SK-N-SH (cell line): ENCODE measurements around the gene SYNE2. TPM values are rescaled to one million over a fixed set of nuclear protein-coding genes. Genes with fewer than 3 reads are reported as not detected.

Experiments
- CTCF ChIA-PET: fragments of 300-600, 350-600 bp; formaldehyde crosslinking; extraction: SDS; loops from one replicate; lab custom pipeline; 2021; lab: Yijun Ruan, JAX
- POLR2A ChIA-PET: fragments of 350-600 bp; sonication (Branson Sonifier 250); formaldehyde crosslinking; extraction: SDS; loops from one replicate; lab custom pipeline; 2020; ENCODE audit warnings: antibody characterized with exemption, inconsistent platforms; lab: Yijun Ruan, JAX
- DNase-seq: peaks from one replicate; pipeline ENCODE4 v3.0.0; 2012
- H2AFZ ChIP-seq: fragments of 200-600 bp; sonication (generic); 2 replicates; pipeline ENCODE4 v1.8.1; 2016; ENCODE audit warnings: antibody characterized with exemption, mild to moderate bottlenecking, low read depth
- H3F3A ChIP-seq: fragments of 200-600 bp; sonication (generic); replicated peaks from 2 replicates; pipeline ENCODE3; 2016; ENCODE audit warnings: antibody characterized with exemption, mild to moderate bottlenecking; ENCODE audit not compliant: insufficient read depth
- H3K27ac ChIP-seq, 2 experiments: fragments of 200-500 bp in 1 of 2; fragments of 200-600 bp in 1 of 2; sonication (Bioruptor generic) in 1 of 2; sonication (generic), shearing (Covaris generic) in 1 of 2; 2 replicates each; pipeline versions ENCODE4 v1.5.1 to v1.6.1; 2014 to 2016; ENCODE audit warnings: low read depth in 2 of 2, inconsistent platforms in 1 of 2, low read length in 1 of 2, mild to moderate bottlenecking in 1 of 2, mixed read lengths in 1 of 2
- H3K27me3 ChIP-seq: fragments of 200-600 bp; sonication (generic), shearing (Covaris generic); 2 replicates; pipeline ENCODE4 v1.6.1; 2016; ENCODE audit warnings: mixed run types; ENCODE audit not compliant: insufficient read depth
- H3K36me3 ChIP-seq, 2 experiments: fragments of 200-500 bp in 1 of 2; fragments of 200-600 bp in 1 of 2; sonication (Bioruptor generic) in 1 of 2; sonication (generic) in 1 of 2; replicated peaks in 1 of 2; 2 replicates each; pipeline versions ENCODE3 to v1.5.1; 2014 to 2016; ENCODE audit warnings: low read length in 1 of 2, mild to moderate bottlenecking in 1 of 2; ENCODE audit not compliant: insufficient read depth in 2 of 2, control insufficient read depth in 1 of 2
- H3K4me1 ChIP-seq, 2 experiments: fragments of 200-500 bp in 1 of 2; fragments of 200-600 bp in 1 of 2; sonication (Bioruptor generic) in 1 of 2; sonication (generic), shearing (Covaris generic) in 1 of 2; 2 replicates each; pipeline versions ENCODE4 v1.5.1 to v1.6.1; 2014 to 2016; ENCODE audit warnings: low read depth in 1 of 2, low read length in 1 of 2, mixed run types in 1 of 2; ENCODE audit not compliant: insufficient read depth in 2 of 2, control insufficient read depth in 1 of 2
- H3K4me2 ChIP-seq: fragments of 200-600 bp; sonication (generic), shearing (Covaris generic); 2 replicates; pipeline ENCODE4 v1.6.1; 2017; ENCODE audit warnings: mixed run types
- H3K4me3 ChIP-seq, 2 experiments: fragments of 200-500 bp in 1 of 2; fragments of 200-600 bp in 1 of 2; sonication (Bioruptor generic) in 1 of 2; sonication (generic), shearing (Covaris generic) in 1 of 2; 2 replicates each; pipeline versions ENCODE4 v1.5.1 to v1.8.1; 2014 to 2016; ENCODE audit warnings: low read depth in 2 of 2, inconsistent platforms in 1 of 2, low read length in 1 of 2, mild to moderate bottlenecking in 1 of 2, mixed read lengths in 1 of 2, moderate library complexity in 1 of 2
- H3K79me2 ChIP-seq: fragments of 200-600 bp; sonication (generic); 2 replicates; pipeline ENCODE4 v1.8.1; 2017; ENCODE audit warnings: mild to moderate bottlenecking; ENCODE audit not compliant: insufficient read depth
- H3K9ac ChIP-seq: fragments of 200-600 bp; sonication (generic); 2 replicates; pipeline ENCODE4 v1.6.1; 2017; ENCODE audit warnings: mixed run types
- H3K9me2 ChIP-seq: fragments of 200-600 bp; sonication (generic); 2 replicates; pipeline ENCODE4 v1.6.1; 2017; ENCODE audit warnings: mixed run types
- H3K9me3 ChIP-seq: fragments of 200-600 bp; sonication (generic); 2 replicates; pipeline ENCODE4 v1.6.1; 2017; ENCODE audit warnings: mixed run types, mild to moderate bottlenecking, moderate library complexity
- H4K20me1 ChIP-seq: fragments of 200-600 bp; sonication (generic); 2 replicates; pipeline ENCODE4 v1.6.1; 2017; ENCODE audit warnings: mild to moderate bottlenecking, mixed run types; ENCODE audit not compliant: insufficient read depth
- ELF1 ChIP-seq: IDR thresholded peaks from 2 replicates; pipeline ENCODE4 v1.4.0; 2012
- GABPA ChIP-seq: IDR thresholded peaks from 2 replicates; pipeline ENCODE4 v1.4.0; 2012; ENCODE audit warnings: low read depth, mild to moderate bottlenecking
- GATA2 ChIP-seq: sonication (generic); formaldehyde crosslinking; IDR thresholded peaks from 2 replicates; pipeline ENCODE4 v1.5.0; 2020; ENCODE audit warnings: mild to moderate bottlenecking, missing genetic modification reagents
- JUND ChIP-seq: IDR thresholded peaks from 2 replicates; pipeline ENCODE4 v1.4.0; 2012
- MAX ChIP-seq: IDR thresholded peaks from 2 replicates; pipeline ENCODE4 v1.4.0; 2012; ENCODE audit warnings: low read depth
- MXI1 ChIP-seq: IDR thresholded peaks from 2 replicates; pipeline ENCODE4 v1.6.1; 2012; ENCODE audit warnings: mild to moderate bottlenecking, low read depth, low read length, improper control_type of control experiment
- NFIC ChIP-seq: IDR thresholded peaks from 2 replicates; pipeline ENCODE4 v1.4.0; 2012; ENCODE audit warnings: borderline replicate concordance
- NRF1 ChIP-seq: IDR thresholded peaks from 2 replicates; pipeline ENCODE4 v1.6.1; 2012; ENCODE audit warnings: low read depth, mild to moderate bottlenecking, low read length
- RCOR1 ChIP-seq: fragments of 150-350 bp; IDR thresholded peaks from 2 replicates; pipeline ENCODE4 v1.6.1; 2017; ENCODE audit warnings: antibody characterized with exemption, low read length
- RFX5 ChIP-seq: IDR thresholded peaks from 2 replicates; pipeline ENCODE4 v1.6.1; 2012; ENCODE audit warnings: mild to moderate bottlenecking, improper control_type of control experiment, low read length
- SMC3 ChIP-seq: IDR thresholded peaks from 2 replicates; pipeline ENCODE4 v1.6.1; 2012; ENCODE audit warnings: low read depth, low read length, improper control_type of control experiment
- TAF1 ChIP-seq: IDR thresholded peaks from 2 replicates; pipeline ENCODE4 v1.6.1; 2012; ENCODE audit warnings: low read depth, mild to moderate bottlenecking, low read length, moderate library complexity, borderline replicate concordance
- ZBTB33 ChIP-seq: IDR thresholded peaks from 2 replicates; pipeline ENCODE4 v1.4.0; 2012; ENCODE audit warnings: low read depth, borderline replicate concordance
- WGBS: methylation state at CpG from one replicate; pipeline ENCODE4 v1.1.6; 2017; ENCODE audit warnings: low lambda C conversion rate; 5-methylcytosine and 5-hydroxymethylcytosine counted together
- polyA plus RNA-seq, 3 experiments: library from polyadenylated mRNA; depleted of rRNA; stranded (reverse); fragments of >200 nt; gene quantifications; 2 replicates each; pipeline ENCODE4 v1.2.3, GENCODE V29; 2012

The SYNE2 gene
- polyA plus RNA-seq, 1 of the 3 experiments (the other 2 are of a cell fraction), result 7.1 TPM

- Histone ChIP-seq H3K79me2 (no peaks in the 10 kb centered on the region), H3K9me3 (no peaks in the 10 kb centered on the region), H3K27me3 (no peaks in the 10 kb centered on the region), H4K20me1 (no peaks in the 10 kb centered on the region), H3K9ac (no peak overlapping the region)
- CTCF ChIA-PET, result no interaction called here
- no peak for TF ChIP-seq ELF1
- no peak for TF ChIP-seq GABPA
- TF ChIP-seq MXI1, result no peak
- no peak for TF ChIP-seq GATA2 (CRISPR knock-in tag)
- no peak for TF ChIP-seq TAF1
- no peak for TF ChIP-seq NFIC
- TF ChIP-seq RCOR1, result no peak
- TF ChIP-seq, all 33 proteins: peak for 0
- H3K27ac ChIP-seq, result no peak overlapping the region
- no peak overlapping the region for H3K4me3 ChIP-seq
- H3K9me2 ChIP-seq, result no peaks in the 10 kb centered on the region
- DNase-seq, result no peak
- no peak overlapping the region for H3K4me2 ChIP-seq
- no peaks in the 10 kb centered on the region for H3K4me1 ChIP-seq
- POLR2A ChIA-PET, result no interaction called here
- H3K36me3 ChIP-seq, result peaks cover 0 to 14% of the 10 kb centered on the region in 2 experiments
- no peaks in the 10 kb centered on the region for H3F3A ChIP-seq
- WGBS, result 93% methylated on average over 6 of the region's 6 CpGs
- H2AFZ ChIP-seq, result no peak overlapping the region
These were observed 99.5 kb downstream of the SYNE2 start for GRCh38 chr14:63952053-63952932.

- ChIA-PET POLR2A (no interaction called here), CTCF (no interaction called here)
- no peaks in the 10 kb centered on the region for H3K79me2 ChIP-seq
- no peak overlapping the region for H3K4me2 ChIP-seq
- no peak overlapping the region for H3K9ac ChIP-seq
- H3K9me3 ChIP-seq, result no peaks in the 10 kb centered on the region
- TF ChIP-seq SMC3 (no peak), JUND (no peak), RCOR1 (no peak), RFX5 (no peak), NRF1 (no peak), ZBTB33 (no peak), MAX (no peak)
- no peaks in the 10 kb centered on the region for H3K4me1 ChIP-seq
- H3K9me2 ChIP-seq, result no peaks in the 10 kb centered on the region
- no peaks in the 10 kb centered on the region for H3K27me3 ChIP-seq
- no peak overlapping the region for H2AFZ ChIP-seq
- 94% methylated on average over 2 of the region's 2 CpGs for WGBS
- H3F3A ChIP-seq, result no peaks in the 10 kb centered on the region
- peaks cover 0 to 14% of the 10 kb centered on the region in 2 experiments for H3K36me3 ChIP-seq
- no peak for DNase-seq
- H3K27ac ChIP-seq, result no peak overlapping the region
- H4K20me1 ChIP-seq, result no peaks in the 10 kb centered on the region
- H3K4me3 ChIP-seq, result no peak overlapping the region
These were observed 100.2 kb downstream of the SYNE2 start for GRCh38 chr14:63952933-63953437.
